ENCODE results near the gene OR10C1.
"Not testable (repeated sequence)": the region's sequence is repeated elsewhere in the genome, so short reads cannot be mapped to it uniquely, and the experiment has no call there.

The OR10C1 gene

DNA sequence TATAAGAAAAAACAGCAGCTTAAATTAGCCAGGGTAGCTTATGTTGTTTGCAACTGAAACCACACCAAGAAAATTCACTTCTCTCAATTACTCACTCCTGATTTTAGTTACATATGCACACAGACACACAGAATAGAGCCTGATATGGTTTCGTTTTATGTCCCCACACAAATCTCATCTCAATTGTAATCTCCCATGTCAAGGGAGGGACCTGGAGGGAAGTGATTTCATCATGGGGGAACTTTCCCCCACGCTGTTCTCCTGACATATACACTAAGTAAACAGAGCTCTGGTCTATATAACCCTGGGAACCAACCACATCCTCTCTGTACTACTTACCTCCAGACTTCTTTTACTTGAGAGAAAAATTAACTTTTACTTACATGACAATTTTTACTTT lies 14.5 kb upstream of the OR10C1 start:
- TF ChIP-seq, protein P1, sequence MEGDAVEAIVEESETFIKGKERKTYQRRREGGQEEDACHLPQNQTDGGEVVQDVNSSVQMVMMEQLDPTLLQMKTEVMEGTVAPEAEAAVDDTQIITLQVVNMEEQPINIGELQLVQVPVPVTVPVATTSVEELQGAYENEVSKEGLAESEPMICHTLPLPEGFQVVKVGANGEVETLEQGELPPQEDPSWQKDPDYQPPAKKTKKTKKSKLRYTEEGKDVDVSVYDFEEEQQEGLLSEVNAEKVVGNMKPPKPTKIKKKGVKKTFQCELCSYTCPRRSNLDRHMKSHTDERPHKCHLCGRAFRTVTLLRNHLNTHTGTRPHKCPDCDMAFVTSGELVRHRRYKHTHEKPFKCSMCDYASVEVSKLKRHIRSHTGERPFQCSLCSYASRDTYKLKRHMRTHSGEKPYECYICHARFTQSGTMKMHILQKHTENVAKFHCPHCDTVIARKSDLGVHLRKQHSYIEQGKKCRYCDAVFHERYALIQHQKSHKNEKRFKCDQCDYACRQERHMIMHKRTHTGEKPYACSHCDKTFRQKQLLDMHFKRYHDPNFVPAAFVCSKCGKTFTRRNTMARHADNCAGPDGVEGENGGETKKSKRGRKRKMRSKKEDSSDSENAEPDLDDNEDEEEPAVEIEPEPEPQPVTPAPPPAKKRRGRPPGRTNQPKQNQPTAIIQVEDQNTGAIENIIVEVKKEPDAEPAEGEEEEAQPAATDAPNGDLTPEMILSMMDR (IDR thresholded peaks at IDR 0.05; ENCODE audit: low read depth, low read length) = no peak
- DNase-seq (ENCODE audit: extremely low read depth, low read depth) = no peak

DNA sequence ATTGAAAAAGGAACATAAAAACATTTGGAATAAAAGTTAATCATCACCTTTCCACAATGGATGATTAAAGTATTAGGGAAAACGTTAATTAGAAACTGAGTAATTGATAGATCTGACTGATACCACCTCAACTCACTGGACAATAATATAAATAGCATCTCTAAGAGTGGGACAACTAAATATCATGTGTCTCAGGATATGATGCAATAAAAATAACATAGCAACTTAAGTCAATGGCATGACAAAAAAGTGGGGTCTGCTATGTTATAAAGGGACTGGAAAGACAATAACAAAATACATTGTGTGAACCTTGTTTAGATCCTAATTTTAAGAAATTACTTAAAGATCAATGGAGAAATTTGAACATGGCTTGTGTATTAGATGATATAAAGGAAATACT lies 14.0 kb upstream of the OR10C1 start:
- DNase-seq (ENCODE audit: extremely low read depth, low read depth) = no peak
- TF ChIP-seq, protein P1 (IDR thresholded peaks at IDR 0.05; ENCODE audit: low read depth, low read length) = no peak

DNA sequence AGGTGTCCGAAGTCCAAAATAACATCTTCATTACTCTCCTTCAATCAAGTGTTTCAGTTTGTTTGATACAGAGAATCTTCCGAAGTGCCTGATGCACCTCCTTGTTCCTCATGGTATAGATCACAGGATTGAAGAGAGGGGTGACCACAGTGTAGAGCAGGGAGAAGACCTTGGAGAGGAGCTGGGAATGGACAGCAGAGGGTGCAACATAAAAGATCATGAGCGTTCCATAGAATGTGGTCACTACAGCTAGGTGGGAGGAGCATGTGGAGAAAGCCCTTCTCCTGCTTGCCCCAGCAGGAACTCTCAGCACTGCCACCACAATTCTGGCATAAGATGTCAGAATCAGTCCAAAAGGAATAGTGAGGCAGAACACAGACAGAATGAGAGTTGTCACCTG lies 12.5 kb upstream of the OR10C1 start:
- DNase-seq (ENCODE audit: extremely low read depth, low read depth) = no peak
- TF ChIP-seq, protein P1 (IDR thresholded peaks at IDR 0.05; ENCODE audit: low read depth, low read length) = no peak

DNA sequence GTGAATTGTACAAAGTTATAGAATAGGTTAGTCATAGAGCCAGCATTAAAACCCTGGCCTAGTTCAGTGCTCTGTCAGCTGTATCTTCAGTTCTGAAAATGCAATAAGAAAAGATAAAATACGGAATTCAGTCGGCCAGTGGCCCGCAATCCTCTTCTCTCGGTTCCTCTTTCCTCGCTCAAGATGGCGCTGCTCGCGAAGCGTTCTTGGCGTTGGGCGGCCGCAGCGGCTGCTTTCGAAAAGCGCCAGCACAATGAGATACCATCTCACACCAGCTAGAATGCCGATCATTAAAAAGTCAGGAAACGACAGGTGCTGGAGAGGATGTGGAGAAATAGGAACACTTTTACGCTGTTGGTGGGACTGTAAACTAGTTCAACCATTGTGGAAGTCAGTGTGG lies 2.4 kb upstream of the OR10C1 start:
- not testable (repeated sequence) for DNase-seq (ENCODE audit: extremely low read depth, low read depth)

DNA sequence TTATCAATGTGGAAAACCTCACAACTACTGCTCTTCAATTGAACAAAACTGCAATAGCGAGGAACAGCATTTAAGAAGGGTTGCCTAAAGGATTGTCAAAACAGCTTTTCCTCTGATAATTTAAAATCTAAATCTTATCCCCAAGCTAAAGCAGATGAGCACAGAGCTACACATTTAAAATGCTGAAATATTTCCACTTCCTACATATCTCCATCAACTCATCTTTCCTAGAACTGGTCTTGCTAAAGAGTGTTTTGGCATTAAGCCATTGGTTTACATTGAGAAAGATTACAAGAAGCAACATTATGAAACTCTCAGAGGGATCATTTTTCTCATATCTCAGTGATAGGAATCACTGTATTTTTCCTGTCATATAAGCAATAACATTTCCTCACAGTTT lies 3.6 kb downstream of the OR10C1 start:
- TF ChIP-seq, protein P1 (IDR thresholded peaks at IDR 0.05; ENCODE audit: low read depth, low read length) = no peak
- DNase-seq (ENCODE audit: extremely low read depth, low read depth) = no peak

DNA sequence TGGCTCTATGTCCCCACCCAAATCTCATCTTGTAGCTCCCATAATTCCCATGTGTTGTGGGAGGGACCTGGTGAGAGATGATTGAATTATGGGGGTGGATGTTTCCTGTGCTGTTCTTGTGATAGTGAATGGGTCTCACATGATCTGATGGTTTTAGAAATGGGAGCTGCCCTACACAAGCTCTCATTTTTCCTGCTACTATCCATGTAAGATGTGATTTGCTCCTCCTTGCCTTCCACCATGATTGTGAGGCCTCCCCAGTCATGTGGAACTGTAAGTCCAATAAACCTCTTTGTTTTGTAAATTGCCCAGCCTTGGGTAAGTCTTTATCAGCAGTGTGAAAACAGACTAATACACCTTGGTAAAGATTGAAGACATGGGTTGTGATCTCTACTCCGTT lies 4.9 kb downstream of the OR10C1 start:
- not testable (repeated sequence) for DNase-seq (ENCODE audit: extremely low read depth, low read depth)

DNA sequence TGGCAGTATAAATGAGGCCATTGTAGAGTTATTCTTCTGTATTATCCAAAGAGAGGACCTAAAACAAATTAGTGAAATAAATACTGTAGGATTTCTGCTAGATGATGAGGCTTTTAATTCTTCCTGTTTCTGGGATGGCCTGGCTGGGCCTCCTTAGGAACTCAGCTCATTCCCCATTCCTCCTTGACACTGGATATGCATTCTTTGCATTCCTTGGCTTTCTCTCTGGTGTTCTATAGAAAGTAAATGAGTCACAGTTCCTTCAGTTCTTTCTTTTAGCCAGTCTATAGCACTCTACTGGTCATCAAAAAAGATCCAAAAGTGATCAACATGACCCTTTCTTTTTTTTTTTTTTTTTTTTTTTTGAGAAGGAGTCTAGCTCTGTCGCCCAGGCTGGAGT lies 8.6 kb downstream of the OR10C1 start:
- TF ChIP-seq, protein P1 (IDR thresholded peaks at IDR 0.05; ENCODE audit: low read depth, low read length) = no peak
- DNase-seq (ENCODE audit: extremely low read depth, low read depth) = no peak

DNA sequence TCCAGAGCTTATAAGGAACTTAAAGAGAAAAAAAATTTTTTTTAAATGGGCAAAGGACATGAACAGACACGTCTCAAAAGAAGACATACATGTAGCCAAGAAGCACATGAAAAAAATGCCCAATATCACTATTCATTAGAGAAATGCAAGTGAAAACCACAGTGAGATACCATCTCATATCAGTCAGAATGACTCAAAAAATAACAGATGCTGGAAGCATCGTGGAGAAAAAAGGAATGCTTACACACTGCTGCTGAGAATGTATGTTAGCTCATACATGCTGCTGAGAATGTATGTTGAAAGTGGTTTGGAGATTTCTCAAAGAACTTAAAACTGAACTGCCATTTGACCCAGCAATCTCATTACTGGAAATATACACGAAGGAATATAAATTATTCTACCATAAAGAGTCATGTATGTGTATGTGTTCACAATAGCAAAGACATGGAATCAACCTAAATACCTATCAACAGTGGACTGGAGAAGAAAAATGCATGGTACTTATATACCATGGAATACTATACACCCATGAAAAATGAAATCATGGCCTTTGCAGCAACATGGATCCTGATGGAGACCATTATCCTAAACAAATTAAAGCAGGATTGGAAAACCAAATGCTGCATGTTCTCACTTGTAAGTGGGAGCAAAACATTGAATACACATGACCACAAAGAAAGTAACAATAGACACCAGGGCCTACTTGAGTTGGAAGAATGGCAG lies 12.5 kb downstream of the OR10C1 start:
- no peak for DNase-seq (ENCODE audit: extremely low read depth, low read depth)
- TF ChIP-seq, protein P1 (IDR thresholded peaks at IDR 0.05; ENCODE audit: low read depth, low read length) = no peak

Measured in AG09319 (cell line).